ENCODE results near the gene FHIT. TPM values are rescaled to one million over a fixed set of nuclear protein-coding genes. Genes with fewer than 3 reads are reported as not detected.
"Not testable (repeated sequence)": the region's sequence is repeated elsewhere in the genome, so short reads cannot be mapped to it uniquely, and the experiment has no call there.

The FHIT gene
- total and polyA plus RNA-seq, 2 of the 4 experiments (the other 2 are of a cell fraction): 0.07 TPM; not detected in 1

DNA sequence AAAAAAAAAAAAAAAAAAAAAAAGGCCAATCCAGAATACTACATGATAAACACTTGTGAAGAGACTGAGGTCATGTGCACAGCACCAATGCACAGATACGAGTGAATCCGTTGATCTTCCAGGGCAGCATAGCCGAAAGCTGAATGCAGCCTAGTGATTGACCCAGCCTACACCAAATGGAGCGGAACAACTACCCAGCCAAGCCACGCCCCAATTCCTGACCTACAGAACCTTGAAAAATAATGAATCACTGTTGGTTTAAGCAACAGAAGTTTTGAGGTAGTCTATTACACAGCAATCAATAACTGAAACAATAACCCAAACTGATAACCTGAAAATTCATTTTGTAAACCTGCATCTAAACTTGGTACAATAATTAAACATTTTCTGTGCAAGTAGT, 361.0 kb downstream of the FHIT start:
- Histone ChIP-seq H4K91ac (ENCODE audit: insufficient read depth, low read depth, low read length) (no peak overlapping the region), H3K9ac (ENCODE audit: low read depth, low read length) (no peak overlapping the region), H3K79me1 (ENCODE audit: low read depth in 1 of 2, low read length in 2 of 2) (no peaks in the 10 kb centered on the region), H2BK5ac (ENCODE audit: low read depth, low read length, poor library complexity, severe bottlenecking) (no peak overlapping the region), H4K8ac (ENCODE audit: low read depth in 2 of 2, low read length in 2 of 2) (no peak overlapping the region), H3K14ac (replicated peaks; ENCODE audit: low read depth, low read length) (no peak overlapping the region), H3K4ac (ENCODE audit: low read depth, low read length) (no peak overlapping the region), H2BK20ac (ENCODE audit: low read depth, low read length) (no peak overlapping the region), H3K56ac (ENCODE audit: extremely low read depth, insufficient read depth, low read length) (no peak overlapping the region), H3K18ac (ENCODE audit: low read depth, low read length) (no peak overlapping the region), H2BK120ac (ENCODE audit: low read depth, low read length) (no peak overlapping the region), H2BK15ac (ENCODE audit: low read depth, low read length) (no peak overlapping the region), H3K23ac (ENCODE audit: low read depth, low read length) (no peak overlapping the region), H3K27ac (ENCODE audit: insufficient read depth, low read length) (no peak overlapping the region), H3K27me3 (ENCODE audit: control insufficient read depth, insufficient read depth, low read length) (no peaks in the 10 kb centered on the region), H2AK5ac (ENCODE audit: low read depth, low read length) (no peak overlapping the region), H2AFZ (replicated peaks; ENCODE audit: low read length, poor library complexity) (no peak overlapping the region), H3K9me3 (ENCODE audit: control insufficient read depth, insufficient read depth, low read length) (no peaks in the 10 kb centered on the region), H3K4me1 (ENCODE audit: control insufficient read depth, insufficient read depth, low read length) (no peaks in the 10 kb centered on the region), H4K5ac (ENCODE audit: low read depth, low read length) (no peak overlapping the region), H4K20me1 (ENCODE audit: insufficient read depth, low read length) (no peaks in the 10 kb centered on the region), H3K9me1 (ENCODE audit: insufficient read depth, low read length) (no peaks in the 10 kb centered on the region), H3K4me2 (ENCODE audit: low read depth, low read length) (no peak overlapping the region), H3K36me3 (ENCODE audit: control insufficient read depth, insufficient read depth, low read length) (no peaks in the 10 kb centered on the region), H3K4me3 (ENCODE audit: insufficient read depth, low read depth, low read length) (no peak overlapping the region), H2AK9ac (replicated peaks; ENCODE audit: low read depth, low read length, poor library complexity) (no peak overlapping the region)
- in situ Hi-C loops (cut with MboI; ENCODE audit: low sequenced_read_pairs) (no loop called here), intact Hi-C loops (cut with micrococcal nuclease) (no loop called here), dilution Hi-C loops (cut with HindIII; ENCODE audit: low sequenced_read_pairs, unreplicated experiment) (no loop called here)
- CTCF ChIA-PET: no interaction called here
- TF ChIP-seq USF2 (IDR thresholded peaks at IDR 0.05; ENCODE audit: low read depth, low read length): no peak
- TF ChIP-seq RAD21 (IDR thresholded peaks at IDR 0.05; ENCODE audit: low read length): no peak
- no peak for TF ChIP-seq CTCF (conservative IDR thresholded peaks at IDR 0.05; ENCODE audit: low read depth, low read length)
- TF ChIP-seq SMC3 (IDR thresholded peaks at IDR 0.05; ENCODE audit: low read depth, low read length): no peak
- TF ChIP-seq NFE2L2 (IDR thresholded peaks at IDR 0.05; ENCODE audit: low read depth, low read length): no peak
- no TSS peak for BruUV-seq (replicated peaks)
- POLR2A ChIA-PET (ENCODE audit: unreplicated experiment): no interaction called here
- ATAC-seq (ENCODE audit: low read depth): no peak
- no CpG with 5 or more reads among the region's 5 CpGs for whole genome bisulfite sequencing, 2 experiments (ENCODE audit: extremely low coverage in 2 of 2, insufficient read length in 1 of 2)
- no peak for DNase-seq

DNA sequence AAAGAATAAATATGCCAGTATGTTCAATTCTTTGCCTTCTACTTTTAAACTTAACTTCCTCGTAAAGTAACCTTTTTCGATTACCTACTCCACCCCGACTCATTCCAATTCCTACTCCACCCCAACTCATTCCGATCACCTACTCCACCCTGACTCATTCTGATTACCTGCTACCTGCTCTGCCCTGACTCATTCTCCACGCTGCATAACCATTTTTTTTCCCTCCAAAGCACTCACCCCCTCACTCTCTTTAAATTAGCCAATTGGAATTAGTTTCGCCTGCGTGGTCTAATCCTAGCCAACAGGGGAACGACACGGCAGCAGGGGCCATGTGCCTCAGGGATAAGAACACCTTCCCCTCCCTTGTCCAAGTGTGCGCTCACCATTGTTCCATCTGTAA, 362.3 kb downstream of the FHIT start:
- H2BK20ac ChIP-seq (ENCODE audit: low read depth, low read length); H3K4me3 ChIP-seq (ENCODE audit: insufficient read depth, low read depth, low read length); H4K5ac ChIP-seq (ENCODE audit: low read depth, low read length); H2AK9ac ChIP-seq (replicated peaks; ENCODE audit: low read depth, low read length, poor library complexity); H3K9me3 ChIP-seq (ENCODE audit: control insufficient read depth, insufficient read depth, low read length); H3K23ac ChIP-seq (ENCODE audit: low read depth, low read length); H2AFZ ChIP-seq (replicated peaks; ENCODE audit: low read length, poor library complexity); H3K4me2 ChIP-seq (ENCODE audit: low read depth, low read length); H4K91ac ChIP-seq (ENCODE audit: insufficient read depth, low read depth, low read length); ATAC-seq (ENCODE audit: low read depth); H2BK120ac ChIP-seq (ENCODE audit: low read depth, low read length); H3K79me1 ChIP-seq (ENCODE audit: low read depth in 1 of 2, low read length in 2 of 2); H3K9me1 ChIP-seq (ENCODE audit: insufficient read depth, low read length); dilution Hi-C loops (cut with HindIII; ENCODE audit: low sequenced_read_pairs, unreplicated experiment); DNase-seq; intact Hi-C loops (cut with micrococcal nuclease); H3K27ac ChIP-seq (ENCODE audit: insufficient read depth, low read length); H3K27me3 ChIP-seq (ENCODE audit: control insufficient read depth, insufficient read depth, low read length); BruUV-seq (replicated peaks); H3K56ac ChIP-seq (ENCODE audit: extremely low read depth, insufficient read depth, low read length); H3K36me3 ChIP-seq (ENCODE audit: control insufficient read depth, insufficient read depth, low read length); H3K9ac ChIP-seq (ENCODE audit: low read depth, low read length); H2BK5ac ChIP-seq (ENCODE audit: low read depth, low read length, poor library complexity, severe bottlenecking); H3K18ac ChIP-seq (ENCODE audit: low read depth, low read length); POLR2A ChIA-PET (ENCODE audit: unreplicated experiment); CTCF ChIA-PET; H3K4ac ChIP-seq (ENCODE audit: low read depth, low read length); in situ Hi-C loops (cut with MboI; ENCODE audit: low sequenced_read_pairs); H3K14ac ChIP-seq (replicated peaks; ENCODE audit: low read depth, low read length); H4K20me1 ChIP-seq (ENCODE audit: insufficient read depth, low read length); H2BK15ac ChIP-seq (ENCODE audit: low read depth, low read length); H3K4me1 ChIP-seq (ENCODE audit: control insufficient read depth, insufficient read depth, low read length); H2AK5ac ChIP-seq (ENCODE audit: low read depth, low read length); H4K8ac ChIP-seq (ENCODE audit: low read depth in 2 of 2, low read length in 2 of 2): not testable (repeated sequence)
- WGBS, 2 experiments (ENCODE audit: extremely low coverage in 2 of 2, insufficient read length in 1 of 2): 40 to 100% methylated on average over 2 to 3 of the region's 10 CpGs
